ENCODE data around the gene PDSS1.
"Not testable (repeated sequence)": the region's sequence is repeated elsewhere in the genome, so short reads cannot be mapped to it uniquely, and the experiment has no call there.

Gene PDSS1, protein sequence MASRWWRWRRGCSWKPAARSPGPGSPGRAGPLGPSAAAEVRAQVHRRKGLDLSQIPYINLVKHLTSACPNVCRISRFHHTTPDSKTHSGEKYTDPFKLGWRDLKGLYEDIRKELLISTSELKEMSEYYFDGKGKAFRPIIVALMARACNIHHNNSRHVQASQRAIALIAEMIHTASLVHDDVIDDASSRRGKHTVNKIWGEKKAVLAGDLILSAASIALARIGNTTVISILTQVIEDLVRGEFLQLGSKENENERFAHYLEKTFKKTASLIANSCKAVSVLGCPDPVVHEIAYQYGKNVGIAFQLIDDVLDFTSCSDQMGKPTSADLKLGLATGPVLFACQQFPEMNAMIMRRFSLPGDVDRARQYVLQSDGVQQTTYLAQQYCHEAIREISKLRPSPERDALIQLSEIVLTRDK

GRCh38 chr10:26697163-26697921, at the start of gene PDSS1:
Gene PDSS1 (plus strand): TSS chr10:26697701. CDS start chr10:26697712, 11 bp downstream.
- DNase-seq: peak; percentile 69

DNA sequence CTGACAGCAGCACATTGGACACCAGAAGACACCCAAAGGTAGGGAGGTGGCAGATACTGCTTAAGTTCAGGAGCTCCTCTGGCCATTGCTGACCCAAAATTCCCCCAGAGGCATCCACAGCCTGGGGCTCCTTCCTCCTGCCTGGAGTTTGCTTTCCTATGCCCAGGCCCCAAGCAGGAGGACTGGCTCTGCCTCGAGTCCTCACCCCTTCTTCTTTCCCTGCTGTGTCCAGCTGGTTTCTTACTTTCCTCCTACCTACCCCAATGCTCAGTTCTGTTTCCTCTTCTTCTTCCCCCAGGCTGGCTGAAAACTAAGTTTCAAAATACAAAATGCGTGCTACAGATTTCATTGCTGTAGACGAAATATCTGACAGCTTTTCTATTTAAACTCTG, 49.3 kb upstream of the PDSS1 start:
- not testable (repeated sequence) for DNase-seq

DNA sequence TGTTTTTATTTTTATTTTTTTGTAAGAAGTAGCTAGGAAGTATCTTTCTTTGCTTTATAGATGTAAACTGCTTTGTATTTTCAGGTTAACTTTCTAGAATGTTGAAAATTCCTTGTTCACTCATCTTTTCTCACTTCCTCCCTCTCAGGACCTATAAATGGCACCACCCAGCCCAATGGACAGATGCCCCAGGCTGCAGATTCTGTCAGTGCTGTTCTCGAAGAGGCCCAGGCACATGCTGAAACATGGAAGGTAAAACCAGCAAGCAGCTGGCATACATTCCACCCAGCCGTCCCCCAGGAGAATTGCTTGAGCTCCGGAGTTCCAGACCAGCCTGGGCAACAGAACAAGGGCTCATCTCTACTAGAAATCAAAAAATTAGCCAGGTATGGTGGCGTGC, 47.1 kb upstream of the PDSS1 start:
- DNase-seq: no peak

DNA sequence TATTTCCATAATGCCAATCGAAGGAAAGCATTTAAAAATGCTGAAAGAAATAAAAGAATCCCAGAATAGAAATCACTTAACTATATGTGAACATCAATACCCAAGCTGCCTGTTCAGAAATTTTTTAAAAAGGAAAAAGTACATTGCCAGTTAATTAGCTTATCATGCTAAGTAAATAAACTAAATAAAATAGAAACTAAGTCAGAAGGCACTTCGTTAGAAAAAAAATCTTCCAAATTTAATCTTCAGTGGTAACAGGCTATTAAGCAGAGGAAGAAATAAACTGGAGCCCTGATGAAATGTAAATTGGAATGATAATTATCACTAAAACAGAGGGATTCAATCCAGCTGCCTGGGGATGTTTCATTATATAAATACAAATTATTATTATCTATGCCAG, 46.0 kb upstream of the PDSS1 start:
- not testable (repeated sequence) for DNase-seq

DNA sequence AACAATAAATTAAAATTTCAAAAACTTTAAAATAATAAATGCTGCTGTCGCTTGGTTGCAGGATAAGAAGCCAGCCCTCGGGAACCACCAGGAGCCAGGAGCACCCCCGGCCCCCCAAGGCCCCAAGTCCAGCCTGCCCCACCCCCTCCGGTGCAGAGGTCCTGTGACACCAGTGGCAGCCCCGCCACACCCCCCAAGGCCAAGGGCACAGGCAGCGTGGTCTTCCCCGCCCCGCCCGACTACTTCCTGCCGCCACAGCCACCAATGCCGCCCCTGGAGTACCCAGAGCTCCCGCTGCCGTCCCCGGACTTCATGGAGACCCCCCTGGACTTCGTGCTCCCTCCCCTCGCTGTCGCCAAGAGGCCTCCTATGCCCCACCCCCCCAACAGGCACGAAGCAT, 44.5 kb upstream of the PDSS1 start:
- no peak for DNase-seq

GRCh38 chr10:26655746-26656145, 41.8 kb upstream of the PDSS1 start:
- no peak for DNase-seq

DNA sequence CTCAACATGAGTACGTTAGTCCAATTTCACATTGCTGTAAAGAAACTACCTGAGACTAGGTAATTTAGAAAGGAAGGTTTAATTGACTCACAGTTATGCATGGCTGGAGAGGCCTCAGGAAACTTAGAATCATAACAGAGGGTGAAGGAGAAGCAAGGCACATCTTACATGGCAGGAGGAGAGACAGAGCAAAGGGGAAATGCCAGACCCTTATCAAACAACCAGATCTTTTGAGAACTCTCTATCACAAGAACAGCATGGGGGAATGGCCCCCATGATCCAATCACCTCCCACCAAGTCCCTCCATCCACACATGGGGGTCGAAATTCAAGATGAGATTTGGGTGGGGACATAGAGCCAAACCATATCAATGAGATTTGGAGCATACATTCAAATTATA, 34.6 kb upstream of the PDSS1 start:
- DNase-seq: no peak

DNA sequence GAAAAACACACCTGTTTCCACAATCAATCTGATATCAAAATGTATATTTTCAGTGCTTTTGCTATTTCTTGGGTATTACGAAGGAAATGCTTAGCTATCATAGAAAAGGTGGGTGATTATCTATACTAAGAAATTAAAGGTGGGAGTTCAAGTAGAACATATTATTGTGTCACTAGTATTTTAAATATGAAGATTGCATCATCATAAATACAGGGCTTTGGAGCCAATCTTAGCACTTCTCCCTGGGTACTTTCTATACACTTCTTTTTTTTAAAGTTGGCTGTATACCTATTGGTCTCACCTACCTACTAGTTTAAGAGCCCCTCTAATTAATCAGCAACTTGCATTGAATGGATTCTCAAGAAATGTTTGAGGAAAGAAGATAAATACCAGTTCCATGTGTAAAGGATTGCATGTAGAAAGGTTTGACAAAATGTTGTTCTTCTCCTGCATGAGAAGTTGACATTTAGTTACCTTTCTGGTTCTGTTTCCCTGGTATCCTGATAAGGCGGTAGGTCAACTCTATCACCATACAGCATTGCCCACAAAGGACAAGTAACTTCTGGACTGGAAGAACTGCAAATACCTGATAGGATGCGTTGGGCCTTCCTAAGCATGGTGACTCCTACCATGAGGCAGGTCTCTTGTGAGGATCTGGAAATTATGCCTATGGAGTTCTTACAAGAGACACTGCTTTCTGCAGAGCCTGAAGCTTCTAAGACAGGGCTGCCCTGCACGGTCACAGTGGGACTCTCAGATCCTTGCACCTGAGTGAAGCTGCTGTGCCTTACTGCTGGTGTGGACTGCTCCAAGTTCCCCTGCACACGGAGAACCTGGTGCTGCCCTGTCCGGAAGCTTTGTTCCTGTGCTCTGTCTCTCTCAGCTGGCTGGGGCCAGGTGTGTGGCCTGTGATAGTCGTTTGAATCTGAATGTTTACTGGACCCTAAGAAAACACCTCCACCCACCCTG, 32.1 kb upstream of the PDSS1 start:
- no peak for DNase-seq

DNA sequence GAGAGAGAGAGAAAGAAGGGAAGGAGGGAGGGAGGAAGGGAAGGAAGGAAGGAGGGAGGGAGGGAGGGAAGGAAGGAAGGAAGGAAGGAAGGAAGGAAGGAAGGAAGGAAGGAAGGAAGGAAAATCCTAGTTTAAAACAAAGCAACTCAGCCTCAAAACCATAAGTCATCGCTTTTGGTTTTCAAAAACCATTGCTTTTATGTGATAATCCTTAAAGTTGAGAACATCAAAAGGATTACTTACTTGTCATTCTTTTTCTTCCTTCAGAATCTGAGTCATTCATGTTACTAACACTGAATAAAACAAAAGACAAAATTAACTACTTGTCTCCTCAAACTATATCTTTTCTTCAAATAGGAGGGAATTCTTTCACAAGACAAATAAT, 21.6 kb upstream of the PDSS1 start:
- DNase-seq: no peak

DNA sequence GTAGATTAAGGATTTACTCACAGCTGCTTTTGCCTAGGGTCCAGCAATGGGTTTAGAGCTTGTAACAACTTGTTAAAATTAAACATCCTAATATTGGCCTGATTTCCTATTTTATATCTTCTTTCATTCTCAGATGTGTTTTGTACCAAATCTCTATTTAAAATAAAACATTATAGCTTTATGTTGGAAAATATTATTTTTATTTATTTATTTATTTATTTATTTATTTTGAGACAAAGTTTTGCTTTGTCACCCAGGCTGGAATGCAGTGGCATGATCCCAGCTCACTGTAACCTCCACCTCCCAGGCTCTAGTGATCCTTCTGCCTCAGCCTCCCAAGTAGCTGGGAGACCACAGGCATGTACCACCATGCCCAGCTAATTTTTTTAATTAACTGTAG, 17.9 kb upstream of the PDSS1 start:
- no peak for DNase-seq

DNA sequence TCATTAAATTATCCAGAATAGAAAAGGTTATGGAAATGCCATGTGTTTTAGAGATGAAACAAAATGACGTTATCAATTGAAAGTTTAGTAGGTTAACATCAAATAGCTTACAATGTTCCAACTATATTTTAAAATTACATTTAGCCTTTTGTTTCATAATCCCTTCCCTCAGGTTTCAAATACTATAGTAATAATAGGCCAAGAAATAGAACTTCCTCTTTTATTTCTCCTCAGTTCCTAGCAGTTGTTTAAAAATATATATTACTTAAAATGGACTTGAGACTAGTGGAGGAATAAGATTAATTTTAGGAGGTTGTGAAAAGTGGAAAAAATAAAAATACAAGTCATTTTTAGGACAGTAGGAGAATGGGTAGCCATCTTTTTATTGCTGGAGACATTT, 16.4 kb upstream of the PDSS1 start:
- DNase-seq: no peak

DNA sequence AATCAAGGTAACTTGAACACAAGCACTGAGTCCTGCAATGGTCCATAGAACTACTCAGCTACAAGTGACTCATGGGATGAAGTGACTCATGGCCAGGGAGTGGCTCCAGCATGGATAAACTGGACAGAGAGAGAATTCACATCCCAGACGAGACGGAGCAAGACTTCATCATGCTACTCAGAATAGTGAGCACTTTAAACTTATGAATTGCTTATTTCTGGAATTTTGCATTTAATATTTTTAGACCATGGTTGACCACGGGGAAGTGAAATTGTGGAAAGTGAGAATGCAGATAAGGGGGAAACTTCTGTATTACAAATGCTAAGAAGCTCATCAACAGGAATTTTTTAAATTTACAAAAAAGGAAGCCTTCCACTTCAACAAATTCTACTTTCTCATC, 15.5 kb upstream of the PDSS1 start:
- not testable (repeated sequence) for DNase-seq

- no peak for DNase-seq
Measured at GRCh38 chr10:26682931-26683330, 14.6 kb upstream of the PDSS1 start.

- DNase-seq: not testable (repeated sequence)
Measured at GRCh38 chr10:26684667-26685264, 12.7 kb upstream of the PDSS1 start.

DNA sequence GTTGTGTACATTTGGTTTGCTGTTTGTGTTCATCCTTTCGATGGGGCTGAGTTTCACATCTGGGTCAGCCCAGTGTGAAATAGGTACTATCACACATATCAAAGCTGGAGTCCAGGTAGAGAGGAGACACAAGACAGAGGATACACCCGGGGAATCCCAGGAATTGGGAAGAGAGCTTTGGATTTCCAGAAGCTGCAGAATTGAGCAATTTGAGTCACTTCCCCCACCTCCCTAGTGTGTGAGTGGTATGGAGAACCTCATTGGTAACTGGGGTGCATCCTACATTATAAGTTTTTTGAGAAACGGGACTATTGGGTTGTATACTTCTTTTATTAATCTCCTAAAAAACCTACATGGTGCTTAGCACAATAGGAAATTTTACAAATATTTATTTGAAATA, 12.1 kb upstream of the PDSS1 start:
- no peak for DNase-seq

GRCh38 chr10:26689399-26689798, 8.1 kb upstream of the PDSS1 start:
- DNase-seq: no peak

GRCh38 chr10:26690731-26691475, 6.6 kb upstream of the PDSS1 start:
- DNase-seq: no peak

DNA sequence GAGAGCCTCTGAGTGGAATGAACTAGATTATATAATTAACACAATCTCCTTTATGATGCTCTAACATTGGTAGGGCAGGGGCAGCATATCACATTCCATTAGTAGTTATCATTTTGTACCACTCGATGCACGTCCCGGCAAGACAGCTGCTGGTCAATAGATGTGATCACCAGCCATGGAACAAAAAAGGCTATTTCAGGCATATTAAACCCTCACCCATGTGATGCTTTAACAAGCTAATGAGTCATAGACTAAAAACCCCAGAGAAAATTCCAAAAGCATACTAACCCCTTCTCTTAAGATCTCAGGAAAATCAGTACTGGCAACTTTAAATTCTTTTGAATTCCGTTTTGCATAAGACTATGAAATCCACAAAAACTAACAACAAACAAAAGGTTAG, 3.0 kb upstream of the PDSS1 start:
- DNase-seq: not testable (repeated sequence)

- no peak for DNase-seq
Measured at GRCh38 chr10:26696786-26697162, 727 bp upstream of the PDSS1 start.

- no peak for DNase-seq
Measured at GRCh38 chr10:26697922-26698608, 564 bp downstream of the PDSS1 start.

DNA sequence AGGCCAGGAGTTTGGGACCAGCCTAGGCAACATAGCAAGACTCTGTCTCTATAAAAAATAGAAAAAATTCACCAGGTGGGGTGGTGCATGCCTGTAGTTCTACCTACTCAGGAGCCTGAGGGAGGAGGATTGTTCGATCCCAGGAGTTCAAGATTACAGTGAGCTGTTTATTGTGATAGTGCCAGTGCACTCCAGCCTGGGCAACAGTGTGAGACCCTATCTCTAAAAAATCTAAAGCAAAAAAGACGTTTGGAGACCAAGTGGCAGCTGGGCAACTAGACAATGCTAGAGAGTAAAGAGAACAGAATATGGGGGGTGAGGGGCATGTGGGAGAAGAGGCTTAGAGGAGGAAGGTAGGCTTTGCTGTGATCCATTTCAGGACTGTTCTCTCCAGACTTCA, 1.4 kb downstream of the PDSS1 start:
- no peak for DNase-seq
